Measurements from ENCODE around the gene ADGRA3. TPM values are rescaled to one million over a fixed set of nuclear protein-coding genes. Genes with fewer than 3 reads are reported as not detected.

Gene ADGRA3
- total RNA-seq, 1 donor from 2014 or later = 35.6 TPM

DNA sequence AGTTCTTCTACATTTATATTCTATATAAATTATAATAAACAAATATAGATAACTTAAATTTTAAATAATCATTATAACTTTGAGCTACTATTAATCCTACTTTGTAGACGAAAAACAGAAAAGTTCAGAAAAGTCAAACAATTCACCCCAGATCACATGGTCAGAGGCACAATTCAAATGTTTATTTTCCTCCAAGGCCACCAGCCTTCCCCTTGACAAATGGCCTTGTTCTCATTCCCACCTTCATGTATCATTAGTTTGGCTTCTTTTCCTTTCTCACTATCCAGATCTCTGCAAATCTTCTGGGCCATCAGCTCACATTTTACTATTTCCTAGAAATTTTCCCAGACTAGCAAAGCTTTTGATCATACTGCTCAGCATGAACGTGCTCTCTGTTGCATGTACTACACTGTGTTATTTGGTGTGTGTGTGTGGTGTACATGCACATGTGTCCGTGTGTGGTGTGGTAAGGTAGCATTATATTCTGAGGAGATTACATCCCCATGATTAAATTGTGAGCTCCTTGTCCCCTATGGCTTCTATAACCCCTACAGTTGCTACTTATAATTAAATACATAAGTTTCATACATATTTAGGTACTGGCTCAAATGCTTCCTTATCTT is 61.5 kb downstream of the ADGRA3 start:
- no peak for DNase-seq (ENCODE audit: low spot score)

- no peak for DNase-seq (ENCODE audit: low spot score)
Measured at GRCh38 chr4:22444813-22445212, 71.1 kb downstream of the ADGRA3 start.

DNA sequence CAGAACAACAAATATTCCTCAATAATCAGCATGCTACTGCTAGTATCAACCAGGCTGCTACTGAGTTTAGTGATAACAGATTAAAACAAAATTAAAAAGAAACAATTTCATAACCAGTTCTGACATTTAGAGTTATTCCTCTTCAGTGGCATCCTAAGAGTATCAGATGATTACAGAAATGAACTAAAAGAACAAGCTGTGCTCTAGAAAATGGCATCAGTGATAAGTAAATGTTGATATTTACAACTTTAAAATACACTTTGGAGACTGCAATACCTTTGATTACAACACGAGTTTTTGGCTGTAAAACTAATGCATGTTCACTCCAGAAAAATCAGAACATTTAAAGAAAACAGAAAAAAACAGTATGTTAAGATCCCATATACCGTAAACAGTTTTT is 72.9 kb downstream of the ADGRA3 start:
- no peak for DNase-seq (ENCODE audit: low spot score)

- DNase-seq (ENCODE audit: low spot score) = no peak
Measured at GRCh38 chr4:22440999-22441398, 74.9 kb downstream of the ADGRA3 start.

DNA sequence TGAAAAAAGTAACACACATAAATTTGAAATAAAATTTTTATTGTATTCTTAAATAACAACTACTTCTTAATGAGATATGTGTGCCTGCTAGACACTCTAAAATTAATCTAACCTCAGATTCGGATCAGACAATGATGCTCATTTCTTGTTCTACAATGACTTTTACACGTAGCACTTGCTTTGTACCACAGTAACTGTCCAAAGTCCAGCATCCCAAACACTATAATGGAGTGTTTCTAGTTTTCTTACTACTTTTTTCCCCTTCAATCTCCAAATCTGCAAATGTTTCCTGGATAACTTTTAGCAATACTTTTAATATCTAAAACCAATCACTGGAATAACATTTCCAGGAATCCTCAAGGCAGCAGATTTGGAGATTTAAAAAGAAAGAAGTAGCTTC is 75.9 kb downstream of the ADGRA3 start:
- DNase-seq (ENCODE audit: low spot score) = no peak

- DNase-seq (ENCODE audit: low spot score) = no peak
Measured at GRCh38 chr4:22435652-22436051, 80.2 kb downstream of the ADGRA3 start.

GRCh38 chr4:22434895-22435294 is 81.0 kb downstream of the ADGRA3 start:
- peak; percentile 75 for DNase-seq (ENCODE audit: low spot score)

- no peak for DNase-seq (ENCODE audit: low spot score)
Measured at GRCh38 chr4:22430626-22431025, 85.2 kb downstream of the ADGRA3 start.

GRCh38 chr4:22428441-22428840 is 87.4 kb downstream of the ADGRA3 start:
- no peak for DNase-seq (ENCODE audit: low spot score)

- DNase-seq (ENCODE audit: low spot score) = no peak
Measured at GRCh38 chr4:22427675-22428074, 88.2 kb downstream of the ADGRA3 start.

DNA sequence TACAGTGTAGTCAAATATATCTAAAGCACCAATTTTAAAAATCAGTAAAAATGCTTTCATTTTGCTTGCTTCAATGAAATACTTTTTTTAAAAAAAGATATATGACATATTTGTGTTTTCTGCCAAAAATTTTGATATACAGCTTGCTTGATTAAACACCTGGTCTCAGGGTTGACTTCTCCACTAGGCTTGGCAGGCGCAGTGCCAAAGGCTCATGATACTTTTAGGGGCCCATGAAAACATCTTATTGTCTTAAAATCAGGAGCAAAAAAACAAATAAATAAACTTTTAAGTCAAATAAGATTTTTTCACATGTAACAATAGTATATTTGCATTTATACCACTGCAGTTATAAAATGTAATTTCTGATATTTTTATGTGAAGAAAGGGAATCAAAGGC is 95.6 kb downstream of the ADGRA3 start:
- no peak for DNase-seq (ENCODE audit: low spot score)

- DNase-seq (ENCODE audit: low spot score) = no peak
Measured at GRCh38 chr4:22417408-22417807, 98.5 kb downstream of the ADGRA3 start.

DNA sequence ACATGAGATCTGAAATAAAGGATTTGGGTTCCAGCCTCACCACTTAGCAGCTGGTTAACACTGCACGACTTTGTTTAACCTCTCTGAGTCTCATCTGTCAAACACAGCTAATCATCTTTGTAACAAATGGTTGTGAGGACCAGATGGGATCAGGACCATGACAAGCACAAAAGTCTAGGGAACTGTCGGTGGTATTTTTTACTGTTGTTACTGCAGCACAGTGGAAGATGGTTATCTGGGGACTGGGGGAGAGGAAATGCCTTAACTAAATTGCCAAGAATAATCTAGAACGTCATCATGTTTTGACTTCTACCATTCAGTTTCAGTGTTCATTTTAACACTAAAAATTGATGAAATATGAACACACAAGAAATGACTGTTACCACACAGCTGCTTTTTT is 99.5 kb downstream of the ADGRA3 start:
- no peak for DNase-seq (ENCODE audit: low spot score)

- DNase-seq (ENCODE audit: low spot score) = no peak
Measured at GRCh38 chr4:22414833-22415232, 101.0 kb downstream of the ADGRA3 start.

- DNase-seq (ENCODE audit: low spot score) = no peak
Measured at GRCh38 chr4:22413471-22413870, 102.4 kb downstream of the ADGRA3 start.

DNA sequence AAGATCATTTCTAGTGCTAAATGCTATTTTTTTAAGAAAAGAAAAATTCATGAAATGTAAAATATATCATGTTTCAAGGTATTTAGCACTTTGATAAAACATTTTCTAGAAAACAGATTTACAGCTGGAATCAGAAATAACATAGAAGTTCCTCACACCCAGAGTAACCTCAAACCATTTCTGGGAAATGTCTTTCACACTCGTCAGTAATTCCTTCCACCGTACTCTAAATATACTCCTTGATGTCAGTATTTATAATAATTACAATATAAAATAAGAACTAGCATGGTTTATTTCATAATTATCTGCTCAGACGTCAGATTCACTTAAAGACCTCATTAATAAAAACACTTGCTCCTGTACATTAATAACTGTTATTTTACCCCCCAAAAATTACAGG is 103.9 kb downstream of the ADGRA3 start:
- DNase-seq (ENCODE audit: low spot score) = no peak

DNA sequence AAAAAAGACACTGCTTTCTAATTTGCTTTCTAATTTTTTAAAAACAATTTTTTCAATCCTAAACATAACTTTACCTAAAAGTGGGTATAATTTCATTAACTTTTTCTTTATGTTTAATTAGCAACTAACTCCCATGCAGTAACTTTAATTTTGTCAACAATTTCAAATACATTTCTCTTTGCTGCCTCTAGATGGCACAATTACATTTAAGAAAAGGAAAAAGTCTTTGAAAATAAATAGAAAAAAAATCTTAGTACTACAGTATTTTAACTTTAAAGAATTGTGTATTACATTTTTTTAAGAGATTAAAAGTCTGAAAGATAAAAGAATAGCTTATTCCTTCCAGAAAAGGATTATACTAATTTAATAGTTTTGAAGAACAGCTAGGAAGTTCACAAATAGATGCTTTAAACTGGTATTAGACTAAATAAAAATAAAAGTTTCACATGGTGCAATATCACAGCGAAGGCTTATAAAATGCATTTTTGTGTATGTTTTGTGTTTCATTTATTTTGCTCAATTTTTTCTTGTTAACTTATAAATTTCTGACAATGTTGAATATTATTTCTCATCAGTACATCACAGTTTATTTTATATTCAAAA is 105.1 kb downstream of the ADGRA3 start:
- peak; percentile 17 for DNase-seq (ENCODE audit: low spot score)

- DNase-seq (ENCODE audit: low spot score) = no peak
Measured at GRCh38 chr4:22408474-22408873, 107.4 kb downstream of the ADGRA3 start.

- no peak for DNase-seq (ENCODE audit: low spot score)
Measured at GRCh38 chr4:22407361-22407760, 108.5 kb downstream of the ADGRA3 start.

- DNase-seq (ENCODE audit: low spot score) = no peak
Measured at GRCh38 chr4:22398671-22399070, 117.2 kb downstream of the ADGRA3 start.

- no peak for DNase-seq (ENCODE audit: low spot score)
Measured at GRCh38 chr4:22391551-22391950, 124.3 kb downstream of the ADGRA3 start.

DNA sequence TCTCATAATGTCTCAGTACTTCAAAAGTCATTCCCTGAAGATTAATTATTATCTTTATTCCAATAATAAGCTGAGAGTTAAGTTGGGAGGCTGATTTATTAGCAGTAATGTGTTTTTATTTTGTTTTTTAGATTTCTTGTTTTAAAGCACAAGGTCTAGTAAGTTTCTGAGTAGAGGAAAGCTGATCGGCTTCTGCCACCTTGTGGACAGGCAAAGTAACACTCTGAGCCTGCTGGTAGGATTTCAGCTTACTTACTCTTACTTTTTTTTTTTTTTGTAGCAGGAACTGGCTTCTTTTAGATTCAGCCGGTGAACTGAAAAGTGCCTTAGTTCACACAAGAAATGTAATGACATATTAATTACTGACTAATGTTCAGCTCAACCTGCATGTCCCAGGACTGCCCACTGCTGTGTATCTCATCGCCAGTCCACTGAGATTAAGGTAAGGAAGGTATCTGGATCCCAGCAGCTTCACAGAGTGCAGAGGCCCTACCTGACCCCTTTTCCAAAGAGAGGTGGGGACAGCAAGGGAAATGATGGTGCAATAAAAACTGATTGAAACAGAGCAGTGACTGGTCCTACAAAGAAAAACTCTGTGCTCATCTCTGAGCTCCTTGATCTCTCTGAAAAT is 126.5 kb downstream of the ADGRA3 start:
- DNase-seq (ENCODE audit: low spot score) = peak; percentile 78

GRCh38 chr4:22385611-22386011 is 130.3 kb downstream of the ADGRA3 start:
- DNase-seq (ENCODE audit: low spot score) = no peak

Data from umbilical cord (tissue), 2 donors.